Mononuclear cell (primary cell): ENCODE results near the gene ZBTB48. TPM values are rescaled to one million over a fixed set of nuclear protein-coding genes. Genes with fewer than 3 reads are reported as not detected.

ENCODE experiments used
- H3K27me3 ChIP-seq: 2 replicates; pipeline ENCODE4 v1.6.0; 2011; ENCODE audit warnings: low read length, control low read depth; ENCODE audit not compliant: insufficient read depth
- H3K4me1 ChIP-seq: 2 replicates; pipeline ENCODE4 v1.5.1; 2011; ENCODE audit warnings: mild to moderate bottlenecking, low read length, control low read depth; ENCODE audit not compliant: insufficient read depth
- H3K4me3 ChIP-seq: 2 replicates; pipeline ENCODE4 v1.5.1; 2011; ENCODE audit warnings: mild to moderate bottlenecking, low read length, moderate library complexity
- H3K9me3 ChIP-seq: 2 replicates; pipeline ENCODE4 v1.5.1; 2011; ENCODE audit warnings: low read depth, mild to moderate bottlenecking, control low read depth, low read length
- total RNA-seq: library from RNA; depleted of rRNA; stranded (reverse); fragments of >200 nt; gene quantifications from one replicate; pipeline ENCODE4 v1.2.3, GENCODE V29; 2012

Gene ZBTB48
- total RNA-seq, 1 donor, result 13.1 TPM

DNA sequence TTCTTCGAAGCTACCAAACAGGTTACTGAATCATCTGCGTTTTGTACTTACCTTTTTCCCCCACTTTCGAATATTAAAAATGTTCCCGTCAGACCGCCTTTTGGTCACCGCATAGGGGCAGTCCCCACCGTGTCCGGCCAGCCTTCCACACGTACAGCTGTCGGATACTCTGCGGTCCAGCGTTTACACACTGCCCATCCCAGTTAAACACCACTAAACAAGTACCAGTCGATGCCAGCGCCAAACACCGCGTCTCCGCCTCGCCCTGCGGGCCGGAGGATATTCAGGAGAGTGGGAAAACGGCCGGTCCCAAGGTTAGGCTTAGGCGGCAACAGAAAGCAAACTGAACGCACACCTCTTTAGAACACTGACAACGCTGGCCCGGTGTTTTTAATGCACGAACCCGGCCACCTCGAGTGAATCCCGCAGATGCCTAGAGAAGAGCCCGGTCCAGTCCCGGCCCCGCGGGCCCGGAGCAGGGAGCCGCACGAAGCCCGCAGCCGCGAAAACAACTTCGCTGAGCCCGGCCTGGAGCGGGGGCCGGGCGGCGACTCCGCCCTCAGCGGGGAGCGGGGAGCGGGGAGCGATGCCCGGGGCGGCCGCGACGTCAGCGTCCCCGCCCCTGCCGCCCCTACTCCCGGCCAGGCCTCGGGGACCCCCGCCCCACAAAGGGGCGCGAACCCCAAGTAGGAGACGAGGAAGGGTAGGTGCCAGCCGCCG, 33.0 kb downstream of the ZBTB48 start:
- peak overlapping the region; percentile 67 for H3K4me3 ChIP-seq
- no peaks in the 10 kb centered on the region for H3K9me3 ChIP-seq
- no peaks in the 10 kb centered on the region for H3K27me3 ChIP-seq

DNA sequence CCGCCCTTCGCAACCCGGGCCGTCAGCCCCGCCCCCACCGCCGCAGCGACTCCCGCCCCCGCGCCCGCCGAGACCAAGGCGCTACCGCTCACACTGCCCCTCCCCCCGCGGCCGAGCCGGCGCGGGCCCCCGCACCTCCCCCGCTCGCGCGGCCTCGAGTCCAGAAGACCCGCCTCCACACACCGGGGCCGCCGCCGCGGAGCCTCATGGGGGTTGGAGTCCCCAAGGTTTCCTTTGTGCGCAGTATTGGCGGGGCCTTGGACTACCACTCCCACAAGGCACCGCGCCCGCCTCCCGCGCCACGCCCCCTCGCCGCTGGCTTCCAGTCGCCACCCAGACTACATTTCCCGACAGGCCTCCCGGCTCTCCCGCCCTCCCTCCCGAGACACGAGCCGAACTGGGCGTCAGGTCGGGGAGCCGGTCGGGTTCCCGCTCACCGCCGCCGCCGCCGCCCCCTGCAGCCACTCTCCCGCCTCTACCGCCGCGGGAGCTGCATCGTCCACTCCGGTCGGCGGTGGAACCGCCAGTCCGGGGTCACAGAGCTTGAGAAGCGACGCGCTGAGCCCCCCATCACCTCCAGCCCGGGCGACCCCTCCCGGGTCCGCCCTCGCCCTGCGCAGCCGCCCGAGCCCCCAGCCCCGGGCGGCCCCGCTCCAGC, 33.7 kb downstream of the ZBTB48 start, which contains the start of gene PHF13:
PHF13 (plus strand) TSS at position 371 of the 658 bp plus-strand sequence. CDS start 336 bp downstream, outside the sequence.
- Histone ChIP-seq H3K9me3 (no peaks in the 10 kb centered on the region), H3K27me3 (no peaks in the 10 kb centered on the region), H3K4me3 (peak within 1 kb of the TSS; percentile 68), H3K4me1 (peaks cover 15% of the 10 kb centered on the region)

More for the DNA sequence above, 33.0 kb downstream of the ZBTB48 start:
- H3K4me1 ChIP-seq, result peaks cover 15% of the 10 kb centered on the region

DNA sequence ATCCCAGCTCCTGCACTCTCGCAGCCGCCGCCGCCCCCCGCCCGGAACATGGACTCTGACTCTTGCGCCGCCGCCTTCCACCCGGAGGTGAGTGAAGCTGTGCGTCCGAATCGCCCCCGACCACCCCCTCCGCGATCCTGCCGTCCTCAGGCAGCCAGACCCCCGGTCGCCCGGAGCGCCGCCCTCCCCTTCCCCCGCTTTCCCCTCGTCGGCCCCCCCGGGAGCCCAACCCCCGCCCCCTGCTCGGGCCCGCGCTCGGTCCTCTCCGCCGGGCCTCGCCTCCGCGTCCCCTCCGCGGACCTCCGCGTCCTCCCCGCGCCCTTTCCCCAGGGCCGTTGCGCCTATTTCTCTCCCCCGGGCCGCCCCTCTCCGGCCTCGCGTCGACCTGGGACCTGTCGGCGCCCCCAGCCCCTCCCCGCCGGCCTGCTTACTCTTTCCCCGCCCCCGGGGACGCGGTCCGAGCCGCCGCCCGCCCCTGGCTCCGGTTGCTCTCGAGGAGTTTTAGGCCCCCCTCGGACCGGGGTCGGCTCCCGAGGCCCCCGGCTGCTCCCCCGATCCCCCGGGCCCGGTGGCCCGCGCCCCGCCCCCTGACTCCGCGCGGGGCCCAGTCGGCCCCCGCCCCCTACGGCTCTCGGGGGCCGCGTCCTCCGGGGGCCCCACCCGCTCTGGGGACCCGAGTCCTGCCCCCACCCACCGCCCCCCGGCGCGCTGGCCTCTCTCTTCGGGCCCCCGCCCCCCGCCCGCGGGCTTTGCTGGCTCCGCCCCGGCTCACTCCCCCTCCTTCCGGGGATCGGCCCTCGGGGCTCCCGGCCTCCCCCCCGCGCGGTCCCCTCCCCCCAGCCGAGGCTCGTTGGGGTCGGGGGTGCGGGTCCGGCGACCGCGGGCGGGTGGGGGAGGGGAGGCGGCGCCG, 34.5 kb downstream of the ZBTB48 start:
- Histone ChIP-seq H3K9me3 (no peaks in the 10 kb centered on the region), H3K27me3 (no peaks in the 10 kb centered on the region), H3K4me3 (peak overlapping the region; percentile 68), H3K4me1 (peaks cover 15% of the 10 kb centered on the region)

DNA sequence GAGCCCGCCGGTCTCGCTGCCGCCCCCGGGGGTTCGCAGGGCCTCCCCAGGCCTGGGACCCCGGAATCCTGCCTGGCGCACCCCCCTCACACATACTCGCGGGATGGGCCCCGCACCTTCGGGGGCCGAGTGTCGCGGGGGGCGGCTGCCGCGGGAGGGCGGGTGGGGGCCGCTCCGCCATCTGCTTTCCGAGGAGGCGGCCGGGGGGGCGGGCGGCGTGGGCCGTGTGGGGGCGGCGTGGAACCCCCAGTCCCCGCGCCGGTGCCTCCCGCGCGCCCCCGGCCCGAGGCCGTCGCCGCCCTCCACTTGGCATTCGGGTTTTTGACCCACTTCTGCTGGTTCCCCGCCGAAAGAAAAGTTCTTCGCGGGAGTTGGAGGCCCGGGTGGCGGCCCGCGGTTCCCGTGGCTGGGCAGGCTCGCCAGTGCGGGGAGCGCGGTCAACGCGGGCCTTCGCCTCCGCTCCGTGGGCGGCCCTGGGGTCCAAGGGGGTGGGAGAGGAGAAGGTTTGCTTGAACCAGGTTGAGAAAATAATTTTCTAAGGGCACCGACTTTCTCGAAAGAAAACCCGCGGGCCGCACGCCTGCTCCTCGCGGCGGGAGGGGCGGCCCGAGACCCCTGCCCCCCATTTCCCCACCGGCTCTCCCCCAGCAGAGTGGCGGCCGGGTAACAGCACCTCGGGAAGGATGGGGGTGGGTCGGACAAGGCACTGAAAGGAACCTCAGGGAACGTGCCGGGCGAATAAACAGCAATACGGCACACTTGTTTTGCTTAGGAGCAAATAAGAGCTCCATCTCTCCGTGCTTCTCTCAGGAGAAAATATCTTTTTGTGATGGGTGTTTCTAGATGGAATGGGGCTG, 35.4 kb downstream of the ZBTB48 start:
- Histone ChIP-seq H3K4me3 (peak overlapping the region; percentile 29), H3K9me3 (no peaks in the 10 kb centered on the region), H3K4me1 (peaks cover 15% of the 10 kb centered on the region)

DNA sequence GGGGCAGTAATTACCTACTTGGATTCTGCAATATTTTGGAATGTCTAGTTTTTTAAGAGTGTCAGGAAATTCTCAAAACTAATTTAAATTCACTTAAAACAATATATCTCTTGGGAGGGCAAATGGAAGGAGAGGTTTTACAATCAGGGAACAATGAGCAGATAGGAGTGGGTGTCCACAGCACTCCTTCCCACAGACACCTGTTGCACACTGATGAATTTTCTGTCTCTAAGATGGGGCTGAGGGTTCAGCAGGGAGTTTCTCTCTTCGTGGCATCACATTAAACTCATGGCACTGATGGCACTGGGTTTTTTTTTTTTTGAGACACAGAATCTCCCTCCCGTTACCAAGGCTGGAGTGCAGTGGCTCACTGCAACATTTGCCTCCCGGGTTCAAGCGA, 39.3 kb downstream of the ZBTB48 start:
- no peaks in the 10 kb centered on the region for H3K27me3 ChIP-seq
- peaks cover 7% of the 10 kb centered on the region for H3K4me1 ChIP-seq
- no peak overlapping the region for H3K4me3 ChIP-seq
- H3K9me3 ChIP-seq, result no peaks in the 10 kb centered on the region

More for the DNA sequence above, 35.4 kb downstream of the ZBTB48 start:
- H3K27me3 ChIP-seq, result no peaks in the 10 kb centered on the region

DNA sequence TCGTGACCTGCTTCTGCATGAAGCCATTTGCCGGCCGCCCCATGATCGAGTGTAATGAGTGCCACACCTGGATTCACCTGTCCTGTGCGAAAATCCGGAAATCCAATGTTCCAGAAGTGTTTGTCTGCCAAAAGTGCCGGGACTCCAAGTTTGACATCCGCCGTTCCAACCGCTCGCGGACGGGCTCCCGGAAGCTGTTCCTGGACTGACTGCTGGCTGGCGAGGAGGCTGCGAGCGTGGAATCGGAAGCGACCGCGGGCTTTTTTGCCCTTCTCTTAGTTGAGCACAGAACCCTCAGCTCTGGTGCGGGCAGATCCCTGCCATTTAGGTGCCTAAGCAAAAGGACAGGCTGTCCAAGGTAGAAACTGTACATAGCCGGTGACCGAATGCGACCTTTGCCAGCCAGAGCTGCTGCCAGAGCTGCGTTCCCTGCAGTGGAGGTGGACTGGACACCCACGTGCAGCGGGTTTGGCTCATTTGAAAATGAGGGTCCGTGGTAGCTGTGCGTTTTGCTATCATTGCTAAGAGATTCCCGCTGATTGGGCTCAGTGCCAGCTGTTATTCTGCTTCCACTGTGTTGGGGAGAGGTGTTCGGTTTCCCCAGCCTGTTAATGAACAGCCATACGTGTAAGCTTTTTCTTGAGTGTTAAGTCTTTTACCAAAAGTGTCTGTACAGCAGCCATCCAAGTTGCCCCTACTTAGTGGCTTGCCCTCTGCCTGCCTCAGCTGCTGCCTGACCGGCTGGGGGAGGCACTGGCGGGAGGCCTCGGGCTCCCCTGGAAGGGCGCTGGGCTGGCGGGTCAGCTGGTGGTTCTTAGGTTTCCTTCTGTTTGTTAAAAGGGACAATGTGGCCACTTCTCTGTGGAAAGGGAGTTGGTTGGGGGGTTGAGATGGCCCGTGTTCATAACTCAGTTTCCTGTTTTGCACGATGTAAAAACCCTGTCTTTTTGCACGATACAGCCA, 41.9 kb downstream of the ZBTB48 start:
- Histone ChIP-seq H3K27me3 (no peaks in the 10 kb centered on the region), H3K9me3 (no peaks in the 10 kb centered on the region), H3K4me3 (no peak overlapping the region)

DNA sequence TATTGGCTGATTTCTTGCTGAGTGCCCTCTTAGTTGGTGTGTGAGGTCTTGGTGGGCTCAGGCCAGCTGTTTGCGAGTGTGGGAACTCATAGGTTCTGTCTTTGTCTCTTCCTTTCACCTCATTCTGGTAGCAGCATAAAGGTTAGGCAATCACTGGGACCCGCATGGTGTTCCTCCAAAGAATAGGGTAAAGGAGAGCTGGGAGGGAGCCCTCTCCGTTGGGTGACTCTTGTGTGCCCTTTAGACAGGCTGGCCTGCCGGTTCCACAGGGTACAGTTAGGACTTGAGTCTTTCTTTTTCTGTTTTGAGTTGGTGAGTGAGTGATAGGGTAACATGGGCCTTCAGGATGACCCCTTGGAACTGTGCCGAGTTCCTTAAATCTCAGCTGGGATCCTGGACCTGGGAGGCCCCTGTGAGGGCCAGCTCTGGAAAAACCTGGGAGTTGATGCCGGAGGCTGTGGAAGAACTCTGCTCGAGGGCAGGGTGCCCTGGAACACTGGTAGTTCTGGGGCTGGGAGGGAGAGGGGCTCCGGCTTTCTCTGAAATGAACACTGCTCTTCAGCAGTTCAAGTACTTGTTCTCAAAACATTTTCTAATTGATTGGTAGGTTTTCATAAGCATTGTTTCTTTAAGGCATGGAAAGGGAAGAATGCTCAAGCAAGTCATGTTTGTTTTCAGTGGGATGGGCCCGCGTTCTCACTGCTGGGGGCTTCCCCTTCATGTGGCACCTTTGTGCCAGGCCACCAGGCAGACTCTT, 42.8 kb downstream of the ZBTB48 start:
- Histone ChIP-seq H3K9me3 (no peaks in the 10 kb centered on the region), H3K4me1 (peaks cover 18% of the 10 kb centered on the region), H3K27me3 (no peaks in the 10 kb centered on the region), H3K4me3 (no peak overlapping the region)

More for the DNA sequence above, 41.9 kb downstream of the ZBTB48 start:
- H3K4me1 ChIP-seq, result peaks cover 18% of the 10 kb centered on the region

DNA sequence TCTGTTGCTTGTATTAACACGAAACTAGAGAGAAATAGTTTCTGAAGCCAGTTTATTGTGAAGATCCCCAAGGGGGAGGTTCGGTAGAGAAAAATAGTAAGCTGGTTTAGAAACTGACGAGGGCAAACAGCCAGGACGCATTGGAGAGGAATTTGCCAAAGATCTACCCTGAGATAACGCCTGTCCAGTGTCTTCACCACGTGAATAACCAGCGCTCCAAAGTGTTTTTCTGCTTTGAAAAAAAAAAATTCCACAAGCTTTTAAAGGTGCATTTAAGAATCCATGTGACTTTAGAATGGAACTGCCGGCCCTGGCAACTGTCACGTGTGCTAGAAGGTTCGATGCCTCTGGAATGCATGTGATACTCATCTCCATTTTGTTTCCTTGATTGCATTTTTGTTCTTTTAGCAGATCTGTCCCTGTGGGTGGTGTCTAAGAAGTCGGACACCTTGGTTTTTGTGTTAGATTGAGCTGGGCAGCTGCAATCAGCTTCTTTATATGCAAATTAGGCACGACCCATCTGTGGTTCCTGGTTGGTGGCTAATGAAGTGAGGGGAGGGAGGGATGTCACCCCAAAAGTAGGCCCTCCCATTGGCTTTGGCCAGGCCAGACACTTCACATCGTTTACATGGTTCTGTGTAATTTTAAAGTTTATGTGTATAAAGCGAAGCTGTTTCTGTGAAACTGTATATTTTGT, 43.6 kb downstream of the ZBTB48 start:
- Histone ChIP-seq H3K27me3 (no peaks in the 10 kb centered on the region), H3K9me3 (no peaks in the 10 kb centered on the region), H3K4me3 (no peak overlapping the region), H3K4me1 (peaks cover 18% of the 10 kb centered on the region)

DNA sequence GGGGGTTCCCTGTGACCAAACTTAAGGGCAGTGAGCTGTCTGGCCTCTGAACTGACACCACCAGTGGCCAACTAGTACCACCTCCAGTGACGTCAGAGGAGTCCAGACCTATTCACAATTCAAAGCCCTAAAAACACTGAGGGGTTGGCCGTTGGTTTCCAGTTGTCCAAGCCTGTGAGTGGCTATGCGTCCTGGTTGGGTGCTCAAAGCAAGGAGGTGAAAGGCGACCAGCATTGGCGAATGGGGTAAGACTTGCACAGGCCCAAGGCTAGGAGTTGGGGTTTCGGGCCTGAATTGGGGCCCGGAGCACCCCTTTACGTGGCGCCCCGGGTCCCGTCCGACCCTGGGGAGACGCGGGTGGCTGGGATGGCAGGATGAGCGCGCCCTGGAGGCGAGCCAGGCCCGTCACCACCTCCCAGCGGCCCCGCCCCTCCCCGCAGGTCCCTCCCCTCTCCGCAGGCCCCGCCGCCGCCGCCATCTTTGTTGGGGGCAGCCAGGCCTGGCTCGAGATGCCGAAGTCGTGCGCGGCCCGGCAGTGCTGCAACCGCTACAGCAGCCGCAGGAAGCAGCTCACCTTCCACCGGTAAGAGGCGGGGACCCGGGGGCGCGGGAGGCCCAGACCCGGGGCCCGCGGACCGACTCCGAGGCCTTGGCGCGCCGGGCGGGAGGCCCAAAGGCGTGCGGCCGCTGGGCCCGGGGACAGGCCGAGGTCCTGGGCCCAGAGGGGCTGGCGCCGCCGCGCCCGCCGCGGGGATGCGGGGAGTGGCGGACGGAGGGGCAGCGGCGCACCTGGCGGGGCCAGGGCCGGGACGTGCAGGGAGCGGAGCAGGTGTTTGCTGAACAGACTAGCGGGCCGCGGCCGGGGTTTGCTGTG, 45.2 kb downstream of the ZBTB48 start, which contains the start of gene THAP3:
THAP3 (plus strand) TSS at position 159 of the 874 bp plus-strand sequence; CDS start at position 510, 351 bp downstream.
- Histone ChIP-seq H3K9me3 (no peaks in the 10 kb centered on the region), H3K4me3 (peak within 1 kb of the TSS; percentile 70), H3K4me1 (peaks cover 18% of the 10 kb centered on the region), H3K27me3 (no peaks in the 10 kb centered on the region)

DNA sequence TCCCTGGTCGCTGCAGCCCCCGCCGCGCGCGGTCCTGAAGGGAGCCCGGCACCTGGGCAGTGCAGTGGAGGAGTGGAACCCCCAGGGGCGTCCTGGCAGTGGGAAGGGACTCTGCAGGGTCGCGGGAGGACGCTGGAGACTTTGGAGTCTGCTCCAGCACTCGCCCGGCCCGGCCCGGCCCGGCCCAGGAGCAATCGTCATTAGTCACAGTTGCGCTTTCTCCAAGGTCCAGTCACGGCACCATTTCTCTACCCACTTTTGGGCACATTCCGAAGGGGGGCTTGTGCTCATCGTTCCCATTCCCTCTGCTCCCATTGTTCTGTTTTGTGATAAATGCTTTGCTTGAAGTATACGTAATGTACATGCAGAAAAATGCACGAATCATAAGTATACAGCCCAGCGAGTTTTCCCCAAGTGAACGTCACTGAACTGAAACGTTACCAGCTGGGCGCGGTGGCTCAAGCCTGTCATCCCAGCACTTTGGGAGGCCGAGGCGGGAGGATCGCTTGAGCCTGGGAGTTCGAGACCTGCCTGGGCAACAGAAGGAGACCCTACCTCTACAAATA, 45.9 kb downstream of the ZBTB48 start:
- Histone ChIP-seq H3K27me3 (no peaks in the 10 kb centered on the region), H3K9me3 (no peaks in the 10 kb centered on the region), H3K4me1 (peaks cover 18% of the 10 kb centered on the region), H3K4me3 (peak overlapping the region; percentile 70)

DNA sequence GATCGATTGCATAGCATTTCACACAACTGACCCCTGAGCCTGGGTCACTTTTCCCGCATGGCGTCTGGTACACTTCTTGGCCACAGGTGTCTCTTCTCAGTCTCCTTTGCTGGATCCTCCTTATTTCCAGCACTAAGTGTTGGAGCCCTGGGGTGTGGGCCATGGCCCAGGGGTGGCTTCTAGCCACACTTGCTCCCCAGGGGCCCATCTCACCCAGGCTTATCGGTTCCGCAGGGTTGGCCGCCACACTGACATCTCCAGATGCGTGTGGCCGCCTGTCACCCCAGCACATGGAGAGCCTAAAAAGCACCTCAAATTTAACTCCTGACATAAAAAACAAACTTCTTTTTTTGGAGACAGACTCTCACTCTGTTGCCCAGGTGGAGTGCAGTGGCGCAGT, 47.2 kb downstream of the ZBTB48 start:
- Histone ChIP-seq H3K4me3 (no peak overlapping the region), H3K4me1 (peaks cover 18% of the 10 kb centered on the region), H3K27me3 (no peaks in the 10 kb centered on the region), H3K9me3 (no peaks in the 10 kb centered on the region)
